Kidney tubule cell (primary cell): Measurements from ENCODE around the gene KIAA1958.

Experiments used
- DNase-seq: peaks from one replicate; pipeline ENCODE4 v3.0.0-alpha.2; 2018; ENCODE audit warnings: low spot score

Gene KIAA1958

GRCh38 chr9:112605518-112605917 lies 118.9 kb downstream of the KIAA1958 start:
- DNase-seq = no peak

GRCh38 chr9:112605963-112606699 lies 119.5 kb downstream of the KIAA1958 start:
- DNase-seq = no peak

DNA sequence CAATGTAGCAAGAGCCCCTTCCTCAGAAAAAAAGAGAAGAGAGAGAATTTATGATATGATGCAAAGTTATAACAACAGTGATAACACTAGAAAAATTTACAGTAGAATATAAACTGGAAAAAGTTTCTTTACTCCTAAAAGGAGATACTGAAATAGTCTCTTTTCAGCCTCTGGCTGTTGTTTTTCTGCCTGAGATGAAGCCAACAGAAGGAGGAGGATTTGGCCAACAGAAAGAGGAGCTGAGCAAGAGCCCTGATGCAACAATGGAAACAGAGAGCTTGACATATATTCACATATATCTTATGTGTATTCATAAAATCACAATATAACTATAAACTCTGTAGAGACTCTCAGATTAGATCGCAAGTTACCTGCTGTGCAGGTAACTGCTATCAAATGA lies 122.2 kb downstream of the KIAA1958 start:
- DNase-seq = no peak

DNA sequence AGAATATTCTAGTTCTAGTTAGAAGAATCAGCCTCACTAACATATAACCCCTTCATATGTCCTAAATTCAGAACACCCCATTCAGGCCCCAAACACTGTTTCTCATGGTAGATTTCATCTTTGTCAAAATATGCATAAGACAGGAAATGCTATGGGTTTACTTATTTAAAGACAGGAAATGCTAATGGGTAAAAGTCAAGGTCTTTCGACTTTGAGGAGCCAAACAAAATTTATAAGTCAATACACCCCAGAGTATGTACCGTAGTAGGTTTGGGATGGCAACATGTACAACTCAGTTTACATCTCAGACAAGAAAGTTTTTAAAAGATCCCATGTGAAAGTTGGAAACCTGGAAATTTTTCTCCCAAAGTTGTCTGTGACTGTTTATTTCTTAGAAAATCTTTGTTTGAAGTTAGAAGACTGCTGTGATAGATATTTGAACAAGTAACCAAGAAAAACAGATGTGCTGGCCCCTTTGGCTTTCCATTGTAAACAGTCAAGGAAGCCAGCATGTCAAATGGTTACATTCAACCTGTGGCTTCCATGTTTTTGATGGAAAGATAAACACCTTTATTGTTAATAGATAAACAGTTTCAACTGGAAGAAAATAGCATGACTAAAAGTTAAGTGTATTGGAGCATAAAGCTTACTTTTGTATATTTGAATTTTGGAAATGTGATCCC lies 129.1 kb downstream of the KIAA1958 start:
- DNase-seq = no peak

- DNase-seq = no peak
Observed at GRCh38 chr9:112617371-112617770, 130.7 kb downstream of the KIAA1958 start.

- DNase-seq = no peak
Observed at GRCh38 chr9:112618385-112619009, 131.9 kb downstream of the KIAA1958 start.

DNA sequence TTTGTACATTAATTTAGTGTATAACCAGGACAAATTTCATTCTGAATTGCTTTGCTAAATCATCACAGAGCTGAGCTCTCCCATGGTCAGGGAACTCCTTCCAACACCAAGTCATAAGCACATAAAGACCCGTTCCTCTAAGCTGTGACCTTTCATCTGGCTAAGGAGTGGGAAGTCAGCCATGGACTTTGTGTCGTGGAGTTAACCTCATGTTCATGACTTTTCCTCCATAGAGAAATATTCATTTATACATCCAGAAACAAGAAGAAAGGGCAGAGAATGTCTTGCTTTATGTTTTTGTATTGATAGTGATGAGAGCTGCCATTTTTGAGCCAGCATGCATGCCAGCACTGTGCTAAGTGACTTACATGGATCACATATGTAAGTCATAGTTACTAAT lies 133.8 kb downstream of the KIAA1958 start:
- DNase-seq = no peak

GRCh38 chr9:112621018-112621655 lies 134.5 kb downstream of the KIAA1958 start:
- DNase-seq = no peak

DNA sequence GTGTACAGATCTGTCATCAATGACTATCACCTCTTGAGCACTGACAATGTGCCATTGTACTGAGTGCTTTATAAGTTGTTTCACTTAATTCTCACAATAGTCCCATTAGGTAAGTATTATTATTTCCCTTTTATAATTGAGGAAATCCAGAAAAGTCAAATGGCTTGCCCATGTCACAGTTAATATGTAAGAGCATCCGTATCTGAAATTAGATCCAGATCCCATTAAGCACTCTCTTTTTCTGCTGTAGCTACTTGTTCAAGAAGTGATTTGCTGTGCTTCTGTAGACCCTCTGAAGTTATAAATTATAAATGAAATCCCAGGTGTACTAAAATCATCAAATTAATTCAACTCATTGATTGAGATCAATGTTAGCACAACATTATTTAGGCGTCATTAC lies 136.6 kb downstream of the KIAA1958 start:
- DNase-seq = no peak

DNA sequence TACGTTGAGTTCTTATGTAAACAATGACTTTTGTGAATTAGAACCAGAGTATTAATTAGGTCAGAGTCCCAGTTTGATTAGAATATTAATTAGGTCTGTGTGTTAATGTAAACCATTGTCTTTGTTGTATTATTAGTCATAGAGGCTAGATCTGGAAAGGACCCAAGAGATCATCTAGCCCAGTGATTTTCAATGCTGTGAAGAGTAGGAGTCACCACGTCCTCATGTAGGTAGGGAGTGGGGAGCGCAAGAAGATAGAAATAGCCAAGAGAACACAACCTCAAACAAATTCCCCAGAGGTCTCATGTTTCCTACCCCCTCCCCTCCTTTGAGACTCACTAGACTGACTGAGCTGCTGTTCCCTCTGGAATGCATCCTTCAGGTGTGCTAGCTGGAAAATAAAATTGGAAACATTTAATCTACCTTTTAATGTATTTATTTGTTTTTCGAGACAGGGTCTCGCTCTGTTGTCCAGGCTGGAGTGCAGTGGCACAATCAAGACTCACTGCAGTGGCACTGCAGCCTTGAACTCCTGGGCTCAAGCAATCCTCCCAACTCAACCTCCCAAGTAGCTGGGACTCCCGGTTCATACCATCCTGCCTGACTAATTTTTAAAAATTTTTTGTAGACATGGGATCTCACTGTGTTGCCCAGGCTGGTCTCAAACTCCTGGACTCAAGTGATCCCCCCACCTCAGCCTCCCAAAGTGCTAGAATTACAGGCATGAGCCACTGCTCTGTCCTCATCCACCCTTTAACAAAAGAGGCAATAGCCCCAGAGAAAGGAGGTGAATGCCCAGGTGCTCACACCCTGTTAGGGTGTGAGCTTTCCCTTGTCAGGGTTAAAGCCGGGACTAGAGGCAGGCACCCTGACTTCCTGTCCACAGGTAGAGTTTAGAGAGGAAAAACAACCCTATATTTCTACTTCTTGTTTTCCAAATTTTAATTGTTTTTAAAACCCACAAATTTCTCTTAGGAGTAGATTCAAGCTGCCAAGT lies 138.4 kb downstream of the KIAA1958 start:
- DNase-seq = peak; percentile 26

DNA sequence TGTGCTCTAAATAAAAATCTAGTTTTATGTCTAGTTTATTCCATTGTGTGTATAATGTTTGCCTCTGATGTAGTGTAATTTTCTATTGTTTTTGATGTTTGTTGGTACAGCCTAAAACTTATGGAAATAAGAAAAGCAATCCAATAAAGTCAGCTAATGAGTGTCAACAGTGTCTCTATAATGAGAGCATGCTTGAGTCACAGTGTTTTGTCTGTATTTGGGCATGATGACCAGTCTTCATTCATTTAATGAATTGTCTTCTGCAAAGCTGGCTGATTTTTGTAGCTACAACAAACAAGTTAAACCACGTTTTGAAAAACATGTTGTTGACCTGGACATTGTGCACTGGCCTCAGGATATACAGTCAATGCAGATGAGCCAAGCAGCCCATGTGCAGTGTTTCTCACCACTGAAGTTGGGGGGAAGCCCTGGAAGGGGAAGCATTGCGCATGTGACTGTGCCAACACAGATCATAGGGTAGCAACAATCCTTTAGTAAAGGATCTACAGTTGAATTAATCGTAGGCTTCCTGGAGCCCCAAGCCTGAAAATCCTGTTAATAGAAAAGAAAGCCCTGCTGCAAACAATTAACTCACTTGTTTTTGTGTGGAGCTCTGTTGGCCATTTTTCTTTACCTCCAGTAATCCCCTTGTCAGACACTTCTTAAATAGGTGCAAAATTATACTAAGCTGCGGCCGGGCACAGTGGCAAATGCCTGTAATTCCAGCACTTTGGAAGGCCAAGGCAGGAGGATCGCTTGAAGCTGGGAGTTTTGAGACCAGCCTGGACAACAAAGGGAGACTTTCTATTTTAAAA lies 143.3 kb downstream of the KIAA1958 start:
- DNase-seq = no peak

DNA sequence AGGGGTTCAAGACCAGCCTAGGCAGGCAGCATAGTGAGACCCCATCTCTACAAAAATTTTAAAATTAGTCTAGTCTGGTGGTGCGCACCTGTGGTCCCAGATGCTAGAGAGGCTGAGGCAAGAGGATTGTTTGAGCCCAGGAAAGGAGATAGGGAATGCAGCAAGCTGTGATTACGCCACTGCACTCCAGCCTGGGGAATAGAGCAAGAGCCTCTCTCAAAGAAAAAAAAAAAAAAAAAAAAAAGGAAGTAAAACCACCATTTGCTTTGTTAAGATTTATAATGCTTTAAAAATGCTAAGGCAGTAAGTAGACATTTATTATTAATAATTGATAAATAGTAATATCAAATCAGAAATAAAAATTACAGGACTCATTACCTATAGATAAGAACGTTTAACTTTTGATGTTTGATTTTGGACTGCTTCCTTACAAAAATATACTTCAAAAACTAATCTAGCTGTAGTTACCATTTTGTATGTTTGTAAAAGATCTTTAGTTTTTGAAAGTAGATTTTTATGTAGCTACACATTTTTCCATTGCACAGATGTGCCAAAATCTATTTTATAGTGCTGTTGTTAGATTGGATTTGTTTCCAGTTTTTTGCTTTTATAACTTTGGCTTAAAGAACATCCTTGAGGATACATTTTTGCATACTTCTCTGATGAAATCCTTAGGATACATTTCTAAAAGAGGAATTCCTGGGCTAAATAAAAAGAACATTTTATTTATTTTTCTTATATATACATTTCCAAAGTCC lies 144.9 kb downstream of the KIAA1958 start:
- DNase-seq = no peak

GRCh38 chr9:112640311-112640710 lies 153.7 kb downstream of the KIAA1958 start:
- DNase-seq = no peak

DNA sequence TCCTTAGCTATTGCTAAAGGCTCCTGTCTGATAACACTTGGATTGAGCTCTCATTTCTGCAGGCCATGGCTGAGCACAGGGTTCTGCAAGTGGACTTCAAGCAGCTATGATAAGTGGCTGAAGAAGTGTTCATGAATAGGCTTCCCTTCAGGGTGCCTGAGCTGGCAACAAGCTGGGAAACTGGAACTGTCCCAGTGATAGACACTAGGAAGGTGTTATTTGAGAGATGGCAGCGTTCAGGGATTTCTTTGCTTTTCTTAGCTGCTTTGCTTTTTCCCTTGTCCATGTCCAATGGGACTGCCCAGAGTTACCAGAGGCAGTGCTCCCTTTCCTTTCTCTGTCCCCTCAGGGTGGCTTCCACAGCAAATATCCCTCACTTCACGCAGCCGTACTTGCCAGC lies 155.5 kb downstream of the KIAA1958 start:
- no peak for DNase-seq

DNA sequence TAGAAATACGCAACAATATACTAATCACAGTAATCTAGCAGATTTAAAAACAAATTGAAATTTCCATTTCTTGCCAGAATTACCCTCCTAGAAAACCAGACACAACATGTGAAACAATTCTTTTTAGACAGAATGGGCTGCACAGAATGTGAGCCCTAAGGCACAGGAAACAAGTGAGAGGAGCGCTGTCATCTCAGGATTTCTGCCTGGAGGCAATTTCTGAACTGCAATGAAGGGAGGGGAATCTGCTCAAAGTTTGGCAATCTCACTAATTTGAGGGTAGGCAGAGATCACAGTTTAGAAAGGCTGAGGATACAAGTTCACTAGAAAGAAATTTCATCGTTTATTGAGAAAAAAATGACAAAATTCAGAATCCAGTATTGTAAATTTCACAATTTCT lies 161.0 kb downstream of the KIAA1958 start:
- no peak for DNase-seq

- DNase-seq = no peak
Observed at GRCh38 chr9:112648624-112649023, 162.0 kb downstream of the KIAA1958 start.

GRCh38 chr9:112654282-112654681 lies 167.7 kb downstream of the KIAA1958 start:
- no peak for DNase-seq

DNA sequence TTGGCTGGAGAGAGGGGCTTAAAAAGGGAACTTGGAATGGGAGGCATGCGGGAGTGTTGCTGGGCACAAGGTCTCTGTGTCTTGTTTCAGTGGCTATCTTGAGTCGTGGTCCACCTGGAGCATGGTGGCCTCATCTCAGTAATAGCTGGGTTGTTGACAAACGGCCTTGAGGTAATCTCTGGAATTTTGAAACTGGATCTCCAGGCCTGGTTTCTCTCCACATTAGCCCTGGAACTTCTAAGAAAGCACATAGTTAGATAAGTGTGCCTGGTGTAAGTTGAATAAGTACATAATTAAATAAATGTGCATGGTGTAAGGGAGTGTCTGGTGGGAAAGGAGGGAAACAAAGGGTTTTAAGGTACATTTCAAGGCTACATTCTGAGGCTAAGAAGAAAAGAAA lies 169.0 kb downstream of the KIAA1958 start:
- DNase-seq = no peak

DNA sequence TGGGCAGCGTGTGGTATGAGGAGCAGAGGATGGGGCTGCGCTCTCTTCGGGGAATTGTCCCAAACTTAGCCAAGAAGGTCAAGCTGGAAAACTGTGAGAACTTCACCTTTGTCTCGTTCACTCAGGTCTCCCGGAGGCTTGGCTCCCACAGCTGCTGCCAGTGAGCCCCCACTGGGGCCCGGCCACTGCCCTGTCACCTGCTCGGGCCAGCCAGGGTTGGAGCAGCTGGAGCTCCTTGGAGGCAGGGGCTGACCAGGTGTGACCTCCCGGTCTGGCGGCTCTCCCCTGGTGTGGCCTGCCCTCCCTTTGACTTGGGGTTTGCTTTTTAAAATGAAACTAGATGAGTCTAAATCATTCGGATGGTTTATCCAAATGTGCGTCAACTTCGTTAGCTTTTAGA lies 173.3 kb downstream of the KIAA1958 start:
- DNase-seq = no peak

GRCh38 chr9:112663681-112664080 lies 177.1 kb downstream of the KIAA1958 start:
- no peak for DNase-seq
